T-cell (primary cell): ENCODE data around the gene SLC25A25. TPM values are rescaled to one million over a fixed set of nuclear protein-coding genes. Genes with fewer than 3 reads are reported as not detected.

Experiments used
- ATAC-seq, 4 experiments: fragments of 200-7000 bp in 3 of 4; fragments of 150-1000 bp in 1 of 4; cut with Tn5 transposase; replicated peaks in 1 of 4; 1 replicate in 3 of 4; 2 replicates in 1 of 4; pipeline ENCODE4 v1.10.0; 2021; ENCODE audit warnings: moderate library complexity in 3 of 4, mild to moderate bottlenecking in 2 of 4, moderate number of reproducible peaks in 1 of 4
- CTCF ChIA-PET, 2 donors: fragments of 300-600 bp; sonication (Branson Sonifier 250); formaldehyde crosslinking; loops; one replicate each; lab custom pipeline; 2022; ENCODE audit warnings: antibody characterized with exemption in 2 of 2; lab: Charles Lee
- POLR2A ChIA-PET, 2 donors: fragments of 300-600 bp; sonication (Branson Sonifier 250); formaldehyde crosslinking; loops; one replicate each; lab custom pipeline; 2022; ENCODE audit warnings: antibody characterized with exemption in 2 of 2; lab: Charles Lee
- DNase-seq, 35 experiments: peaks; one replicate each; pipeline versions ENCODE4 v3.0.0 to v3.0.0-alpha.2; 2013 to 2023
- H3K27ac ChIP-seq: one replicate; pipeline ENCODE4 v1.5.1; 2013; ENCODE audit warnings: low read length
- H3K27me3 ChIP-seq, 2 experiments: replicated peaks in 1 of 2; 1 replicate in 1 of 2; 2 replicates in 1 of 2; pipeline versions ENCODE4 v1.6.1 to v1.7.0; 2013; ENCODE audit warnings: low read length in 1 of 2, mixed read lengths in 1 of 2; ENCODE audit not compliant: control insufficient read depth in 2 of 2, insufficient read depth in 2 of 2; ENCODE audit errors: extremely low read depth in 1 of 2
- H3K36me3 ChIP-seq, 2 donors: 1 replicate in 1 of 2; 2 replicates in 1 of 2; pipeline versions ENCODE4 v1.6.1 to v1.7.0; 2013; ENCODE audit warnings: low read length in 1 of 2; ENCODE audit not compliant: control insufficient read depth in 2 of 2, insufficient read depth in 1 of 2; ENCODE audit errors: extremely low read depth in 1 of 2
- H3K4me1 ChIP-seq, 2 experiments: 1 replicate in 1 of 2; 2 replicates in 1 of 2; pipeline versions ENCODE4 v1.6.1 to v1.7.0; 2013; ENCODE audit warnings: low read length in 2 of 2, mixed read lengths in 1 of 2; ENCODE audit not compliant: insufficient read depth in 2 of 2, control insufficient read depth in 1 of 2; ENCODE audit errors: extremely low read depth in 1 of 2
- H3K4me3 ChIP-seq, 2 donors: 1 replicate in 1 of 2; 2 replicates in 1 of 2; pipeline versions ENCODE4 v1.5.1 to v1.7.0; 2013; ENCODE audit warnings: mild to moderate bottlenecking in 2 of 2, low read length in 1 of 2, moderate library complexity in 1 of 2; ENCODE audit not compliant: control insufficient read depth in 1 of 2; ENCODE audit errors: extremely low read depth in 1 of 2
- H3K9me3 ChIP-seq: 2 replicates; pipeline ENCODE4 v1.7.0; 2013
- H3K27ac Mint-ChIP-seq, 2 donors: one replicate each; pipeline ENCODE4 v1.8.0; 2020 to 2021; ENCODE audit warnings: mild to moderate bottlenecking in 2 of 2, mixed read lengths in 2 of 2
- H3K27me3 Mint-ChIP-seq, 2 donors: one replicate each; pipeline ENCODE4 v1.8.0; 2021 to 2022; ENCODE audit warnings: mixed read lengths in 2 of 2
- H3K36me3 Mint-ChIP-seq: one replicate; pipeline ENCODE4 v1.8.0; 2021; ENCODE audit warnings: mixed read lengths
- H3K4me1 Mint-ChIP-seq, 3 donors: one replicate each; pipeline ENCODE4 v1.8.0; 2020 to 2022; ENCODE audit warnings: mixed read lengths in 3 of 3, mild to moderate bottlenecking in 1 of 3
- H3K4me3 Mint-ChIP-seq, 3 donors: one replicate each; pipeline ENCODE4 v1.8.0; 2020 to 2022; ENCODE audit warnings: mild to moderate bottlenecking in 3 of 3, mixed read lengths in 3 of 3, moderate library complexity in 3 of 3
- H3K9me3 Mint-ChIP-seq, 3 donors: one replicate each; pipeline ENCODE4 v1.8.0; 2020 to 2022; ENCODE audit warnings: mixed read lengths in 3 of 3
- WGBS: methylation state at CpG from one replicate; pipeline ENCODE4 v1.1.5; 2013; ENCODE audit warnings: missing lambda C conversion rate; ENCODE audit not compliant: insufficient coverage; 5-methylcytosine and 5-hydroxymethylcytosine counted together
- total RNA-seq, 35 experiments: library from RNA in 6 of 35; stranded (reverse) in 6 of 35; fragments of 120-200 nt in 1 of 35; gene quantifications; one replicate each; pipeline versions ENCODE4 v1.2.1 to v1.2.4 and lab custom pipeline; 2013 to 2026

The SLC25A25 gene
- total RNA-seq, 5 donors from 2014 or later (not counting 1 experiment from before 2014, with no cell fraction given): 11.8 to 21.0 (median 17.3) TPM

DNA sequence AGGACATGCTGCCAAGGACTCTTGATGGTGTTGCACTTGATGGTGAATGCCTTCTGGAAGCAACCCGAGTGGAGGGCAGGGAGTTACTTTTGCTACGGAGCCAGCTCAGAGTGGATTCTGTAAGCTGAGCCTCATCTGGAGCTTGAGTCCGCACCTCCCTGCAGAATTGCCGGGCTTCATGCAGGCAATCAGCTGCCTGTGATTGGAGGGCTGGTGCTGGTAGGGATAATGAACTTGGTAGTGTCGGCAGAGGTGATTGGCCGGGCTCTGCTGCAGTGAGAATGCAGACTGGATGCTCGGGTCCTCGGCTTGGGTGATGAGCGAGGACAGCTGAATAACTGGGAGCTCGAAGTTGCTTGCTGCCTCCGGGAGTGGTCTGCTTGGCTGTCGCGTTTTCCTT, 23.1 kb downstream of the SLC25A25 start:
- no peak overlapping the region for H3K4me3 ChIP-seq
- ChIA-PET CTCF (interaction anchor here (0.6 to 1.0 kb wide), 7 partner anchors 9 to 1229 kb away, joined by 3 to 5 read pairs (median 3); no protein-coding TSS in a partner anchor), POLR2A (interaction anchor here in 1 of 2 donors (0.7 kb wide), 1 partner anchor 148 kb away, joined by 4 read pairs; no protein-coding TSS in a partner anchor)
- no peak for ATAC-seq
- H3K27me3 ChIP-seq: no peaks in the 10 kb centered on the region
- Mint-ChIP-seq H3K27me3 (no peaks in the 10 kb centered on the region), H3K4me3 (peak overlapping the region in 2 of 3 donors; percentile 18 to 70), H3K9me3 (no peaks in the 10 kb centered on the region), H3K36me3 (peaks cover 6% of the 10 kb centered on the region), H3K4me1 (peaks cover 66 to 77% (median 76%) of the 10 kb centered on the region in 3 donors), H3K27ac (peak overlapping the region; percentile 36 to 69)
- H3K9me3 ChIP-seq: no peaks in the 10 kb centered on the region
- no peak overlapping the region for H3K27ac ChIP-seq
- no peak for DNase-seq
- peaks cover 28 to 70% of the 10 kb centered on the region in 2 experiments for H3K4me1 ChIP-seq
- WGBS: 90% methylated on average over 11 of the region's 13 CpGs
- H3K36me3 ChIP-seq: peaks cover 0 to 15% of the 10 kb centered on the region in 2 donors

DNA sequence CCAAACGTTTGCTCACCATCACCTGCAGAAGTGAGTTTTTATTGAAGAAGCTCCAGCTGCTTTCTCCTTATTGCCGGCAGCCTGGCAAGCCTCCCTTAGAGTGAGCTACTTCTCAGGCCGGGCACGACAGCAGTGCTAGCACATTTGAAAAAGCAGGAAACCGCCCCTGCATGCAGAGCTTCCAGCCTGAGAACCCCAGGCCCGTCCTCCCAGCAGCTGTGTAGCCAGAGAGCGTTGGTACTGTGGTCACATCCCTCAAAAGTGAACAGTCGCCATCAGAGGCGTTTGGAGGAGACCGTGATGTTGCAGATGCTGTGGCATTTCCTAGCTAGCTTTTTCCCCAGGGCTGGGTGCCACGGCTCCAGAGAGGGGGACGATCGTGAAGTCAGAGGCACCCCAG, 23.5 kb downstream of the SLC25A25 start:
- DNase-seq (no peak), ATAC-seq (peak in 1 of 4 experiments; percentile 32)
- H3K27ac ChIP-seq: no peak overlapping the region
- H3K9me3 Mint-ChIP-seq: no peaks in the 10 kb centered on the region
- H3K4me1 Mint-ChIP-seq: peaks cover 68 to 79% (median 79%) of the 10 kb centered on the region in 3 donors
- H3K36me3 ChIP-seq: peaks cover 0 to 14% of the 10 kb centered on the region in 2 donors
- POLR2A ChIA-PET: interaction anchor here in 1 of 2 donors (0.7 kb wide), 1 partner anchor 148 kb away, joined by 4 read pairs; no protein-coding TSS in a partner anchor
- peak overlapping the region; percentile 80 to 93 for H3K27ac Mint-ChIP-seq
- H3K27me3 ChIP-seq: no peaks in the 10 kb centered on the region
- WGBS: 59% methylated on average over 12 of the region's 13 CpGs
- no peak overlapping the region for H3K4me3 ChIP-seq
- peaks cover 28 to 70% of the 10 kb centered on the region in 2 experiments for H3K4me1 ChIP-seq
- peak overlapping the region; percentile 28 to 70 (median 62) for H3K4me3 Mint-ChIP-seq
- H3K27me3 Mint-ChIP-seq: no peaks in the 10 kb centered on the region
- CTCF ChIA-PET: interaction anchor here (0.6 to 1.4 kb wide), 9 partner anchors 9 to 1229 kb away, joined by 3 to 5 read pairs (median 3); no protein-coding TSS in a partner anchor
- H3K9me3 ChIP-seq: no peaks in the 10 kb centered on the region
- H3K36me3 Mint-ChIP-seq: peaks cover 6% of the 10 kb centered on the region

- peak overlapping the region in 2 of 3 donors; percentile 62 to 70 for H3K4me3 Mint-ChIP-seq
- H3K4me1 ChIP-seq: peaks cover 28 to 74% of the 10 kb centered on the region in 2 experiments
- POLR2A ChIA-PET: interaction anchor here (0.7 kb wide), 2 partner anchors 20 to 141 kb away, joined by 3 read pairs; no protein-coding TSS in a partner anchor
- peak overlapping the region; percentile 80 to 93 for H3K27ac Mint-ChIP-seq
- H3K4me1 Mint-ChIP-seq: peaks cover 70 to 84% (median 83%) of the 10 kb centered on the region in 3 donors
- CTCF ChIA-PET: interaction anchor here (0.6 to 1.4 kb wide), 6 partner anchors 14 to 62 kb away, joined by 3 to 5 read pairs (median 4); partner anchors contain the start of gene NAIF1 (in 1 of the 2)
- 98% methylated on average over 5 of the region's 16 CpGs for WGBS
- peak in 1 of 4 experiments; percentile 3 for ATAC-seq
- peak overlapping the region; percentile 6 for H3K27ac ChIP-seq
- H3K9me3 ChIP-seq: no peaks in the 10 kb centered on the region
- DNase-seq: no peak
- H3K36me3 ChIP-seq: peaks cover 0 to 12% of the 10 kb centered on the region in 2 donors
- no peaks in the 10 kb centered on the region for H3K27me3 ChIP-seq
- H3K4me3 ChIP-seq: no peak overlapping the region
- no peaks in the 10 kb centered on the region for H3K9me3 Mint-ChIP-seq
- no peaks in the 10 kb centered on the region for H3K27me3 Mint-ChIP-seq
- peaks cover 7% of the 10 kb centered on the region for H3K36me3 Mint-ChIP-seq
Measured at GRCh38 chr9:128092199-128092977, 24.4 kb downstream of the SLC25A25 start.

- Histone ChIP-seq H3K4me3 (no peak overlapping the region), H3K27ac (peak overlapping the region; percentile 18), H3K27me3 (no peaks in the 10 kb centered on the region), H3K9me3 (no peaks in the 10 kb centered on the region), H3K4me1 (peaks cover 28 to 79% of the 10 kb centered on the region in 2 experiments), H3K36me3 (peaks cover 0 to 12% of the 10 kb centered on the region in 2 donors)
- no peaks in the 10 kb centered on the region for H3K27me3 Mint-ChIP-seq
- POLR2A ChIA-PET: interaction anchor here (0.6 to 0.7 kb wide), 3 partner anchors 21 to 141 kb away, joined by 3 to 6 read pairs (median 3); no protein-coding TSS in a partner anchor
- CTCF ChIA-PET: interaction anchor here in 1 of 2 donors (0.7 to 1.4 kb wide), 6 partner anchors 14 to 661 kb away, joined by 3 to 5 read pairs (median 4); partner anchors contain the start of gene NAIF1
- WGBS: 76% methylated on average over 3 of the region's 4 CpGs
- DNase-seq: peak in 10 of 35 experiments; percentile 22 to 66 (median 39)
- ATAC-seq: peak; percentile 56 to 86 (median 64)
- peaks cover 4% of the 10 kb centered on the region for H3K36me3 Mint-ChIP-seq
- peaks cover 65 to 83% (median 82%) of the 10 kb centered on the region in 3 donors for H3K4me1 Mint-ChIP-seq
- no peaks in the 10 kb centered on the region for H3K9me3 Mint-ChIP-seq
- H3K27ac Mint-ChIP-seq: peak overlapping the region; percentile 66 to 93
- peak overlapping the region; percentile 42 to 70 (median 58) for H3K4me3 Mint-ChIP-seq
Measured at GRCh38 chr9:128093011-128093410, 25.0 kb downstream of the SLC25A25 start.

DNA sequence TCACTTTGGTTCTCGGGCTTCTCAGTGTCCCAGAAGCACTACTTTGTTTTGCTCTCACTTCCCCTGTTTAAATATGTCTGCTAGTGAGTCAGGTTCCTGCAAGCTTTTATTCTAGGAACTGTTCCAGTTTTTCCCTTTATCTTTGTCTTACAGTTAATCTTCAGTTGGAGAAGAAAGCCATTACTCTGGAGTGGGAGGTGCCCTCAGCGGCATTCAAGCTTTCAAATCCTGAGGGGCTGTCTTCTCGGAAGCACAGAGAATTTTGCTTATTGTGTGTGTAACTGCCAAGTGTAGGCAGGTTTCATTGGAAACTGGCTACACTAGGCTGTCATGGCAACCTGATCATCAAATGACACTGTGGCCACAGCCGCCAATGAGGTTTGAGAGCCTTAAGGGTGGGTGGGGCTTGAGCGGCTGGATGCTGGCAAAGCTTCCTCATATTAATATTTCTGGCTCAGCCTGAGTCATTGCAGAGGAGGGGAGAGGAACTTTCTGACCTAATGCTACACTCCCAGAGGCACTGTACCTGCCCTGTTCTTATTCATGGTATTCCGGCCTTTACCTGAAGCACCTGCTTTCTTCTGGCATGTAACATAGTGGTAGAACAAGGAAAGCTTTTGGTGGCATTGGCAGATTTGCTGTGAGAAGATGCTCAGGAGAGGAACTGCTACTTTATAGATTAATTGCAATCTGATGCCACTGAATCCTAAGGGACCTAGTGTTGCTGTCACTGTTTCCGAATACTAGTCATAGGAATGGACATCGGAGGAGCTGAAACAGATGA, 26.3 kb downstream of the SLC25A25 start:
- WGBS: 68% methylated on average over 3 of the region's 8 CpGs
- ATAC-seq: peak; percentile 64 to 78 (median 73)
- peaks cover 0 to 13% of the 10 kb centered on the region in 2 donors for H3K36me3 ChIP-seq
- Mint-ChIP-seq H3K4me1 (peaks cover 70 to 85% (median 84%) of the 10 kb centered on the region in 3 donors), H3K36me3 (peaks cover 4% of the 10 kb centered on the region), H3K27ac (peak overlapping the region; percentile 86 to 93), H3K27me3 (no peaks in the 10 kb centered on the region), H3K4me3 (peak overlapping the region; percentile 47 to 70 (median 49)), H3K9me3 (no peaks in the 10 kb centered on the region)
- ChIA-PET CTCF (interaction anchor here in 1 of 2 donors (0.5 kb wide), 1 partner anchor 22 kb away, joined by 3 read pairs; no protein-coding TSS in a partner anchor), POLR2A (interaction anchor here in 1 of 2 donors (0.9 kb wide), 1 partner anchor 27 kb away, joined by 3 read pairs; the partner anchor contains the start of gene NAIF1)
- DNase-seq: peak in 34 of 35 experiments; percentile 30 to 81 (median 62)
- peaks cover 28 to 80% of the 10 kb centered on the region in 2 experiments for H3K4me1 ChIP-seq
- H3K27me3 ChIP-seq: no peaks in the 10 kb centered on the region
- H3K9me3 ChIP-seq: no peaks in the 10 kb centered on the region
- H3K27ac ChIP-seq: peak overlapping the region; percentile 19
- no peak overlapping the region for H3K4me3 ChIP-seq
